ENCODE results near the gene AUTS2. TPM values are rescaled to one million over a fixed set of nuclear protein-coding genes. Genes with fewer than 3 reads are reported as not detected.

The AUTS2 gene
- total and polyA plus RNA-seq, 10 of the 15 experiments (the other 5 are each of a cell fraction or from before 2014, with no cell fraction given): 6.4 to 55.6 (median 21.6) TPM

- peaks cover 2% of the 10 kb centered on the region for H3K79me2 ChIP-seq (ENCODE audit: control insufficient read depth, insufficient read depth, low read length)
- POLR2A ChIA-PET: no interaction called here
- H3K9me3 ChIP-seq (replicated peaks; ENCODE audit: control insufficient read depth, insufficient read depth, low read length): no peaks in the 10 kb centered on the region
- peak overlapping the region; percentile 56 for H2AFZ ChIP-seq (ENCODE audit: control insufficient read depth, low read depth, low read length)
- ATAC-seq (peak; percentile 64), DNase-seq (ENCODE audit: low read depth, low spot score) (no peak), FAIRE-seq (no peak)
- SMC1A ChIA-PET (ENCODE audit: uncharacterized antibody, unreplicated experiment): interaction anchor here (0.6 to 1.7 kb wide), 5 partner anchors 12 to 77 kb away, joined by 3 to 8 read pairs (median 4); no protein-coding TSS in a partner anchor
- no peak overlapping the region for H3K4me3 ChIP-seq
- H3K36me3 ChIP-seq (ENCODE audit: control insufficient read depth in 2 of 2, insufficient read depth in 2 of 2, low read length in 1 of 2): 0 out of 4 replicates have a peak, but pooled peaks cover 0 to 5% of the 10 kb centered on the region in 2 experiments
- no peaks in the 10 kb centered on the region for H4K20me1 ChIP-seq (ENCODE audit: control insufficient read depth, insufficient read depth)
- BruUV-seq (replicated peaks): no TSS peak
- H3K27me3 ChIP-seq (replicated peaks in 1 of 2; ENCODE audit: control insufficient read depth in 2 of 2, insufficient read depth in 2 of 2, low read length in 1 of 2): no peaks in the 10 kb centered on the region
- H3K4me1 ChIP-seq (ENCODE audit: control insufficient read depth, insufficient read depth, low read length): peaks cover 22% of the 10 kb centered on the region
- WGBS (ENCODE audit: insufficient coverage, insufficient replicate concordance, low lambda C conversion rate, missing lambda C conversion rate): 23% methylated on average over 3 of the region's 3 CpGs
- in situ Hi-C loops (cut with MboI) (no loop called here), intact Hi-C loops (cut with micrococcal nuclease; ENCODE audit: unreplicated experiment) (no loop called here)
- no peak overlapping the region for H3K9ac ChIP-seq (ENCODE audit: control insufficient read depth, insufficient read depth, low read length)
- RAD21 ChIA-PET (ENCODE audit: unreplicated experiment): interaction anchor here (1.0 to 3.6 kb wide), 6 partner anchors 17 to 140 kb away, joined by 3 to 16 read pairs (median 4); no protein-coding TSS in a partner anchor
- H3K4me2 ChIP-seq (ENCODE audit: control insufficient read depth, insufficient read depth): peak overlapping the region; percentile 66
- CTCF ChIA-PET: interaction anchor here (1.5 to 1.7 kb wide), 2 partner anchors 15 to 21 kb away, joined by 5 to 8 read pairs; no protein-coding TSS in a partner anchor
- peak overlapping the region; percentile 53 for H3K27ac ChIP-seq (ENCODE audit: control insufficient read depth, insufficient read depth)
- no peak for TF ChIP-seq HCFC1 (IDR thresholded peaks at IDR 0.05; ENCODE audit: low read length)
- TF ChIP-seq TCF12 (IDR thresholded peaks at IDR 0.05; ENCODE audit: low read depth, low read length): peak; percentile 50; the same call in 1 of the 2 replicates
- TF ChIP-seq CEBPB (IDR thresholded peaks at IDR 0.05; ENCODE audit: borderline replicate concordance in 1 of 2, low read depth in 2 of 2, low read length in 2 of 2): no peak
- 0 out of 2 replicates have a peak, but pooled peaks have one; percentile 36 for TF ChIP-seq POLR2AphosphoS5 (IDR thresholded peaks at IDR 0.05; ENCODE audit: low read length)
- peak; percentile 45; the same call in 1 of the 2 replicates for TF ChIP-seq YY1 (IDR thresholded peaks at IDR 0.05; ENCODE audit: low read depth, low read length)
- peak in 1 of 2 experiments; percentile 21; a peak in 1 of 4 replicates for TF ChIP-seq BHLHE40 (IDR thresholded peaks at IDR 0.05; ENCODE audit: borderline replicate concordance in 1 of 2, low read depth in 2 of 2, low read length in 1 of 2)
- TF ChIP-seq TAF1 (IDR thresholded peaks at IDR 0.05; ENCODE audit: borderline replicate concordance, low read depth, low read length): peak; percentile 92
- 0 out of 2 replicates have a peak, but pooled peaks have one; percentile 32 for TF ChIP-seq MTA3 (IDR thresholded peaks at IDR 0.05; ENCODE audit: borderline replicate concordance, low read length)
- TF ChIP-seq IKZF2 (IDR thresholded peaks at IDR 0.05): no peak
- TF ChIP-seq FOXM1 (IDR thresholded peaks at IDR 0.05; ENCODE audit: low read depth, low read length): peak; percentile 36; the same call in 1 of the 2 replicates
- TF ChIP-seq EED (IDR thresholded peaks at IDR 0.05; ENCODE audit: low read depth): 0 out of 2 replicates have a peak, but pooled peaks have one; percentile 16
- TF ChIP-seq CBFB (IDR thresholded peaks at IDR 0.05; ENCODE audit: low read depth): 0 out of 2 replicates have a peak, but pooled peaks have one; percentile 22
- 0 out of 2 replicates have a peak, but pooled peaks have one; percentile 20 for TF ChIP-seq CREB1 (IDR thresholded peaks at IDR 0.05; ENCODE audit: low read depth)
Observed at GRCh38 chr7:69879989-69880388, 281.7 kb downstream of the AUTS2 start.

Data from GM12878 (cell line).